ENCODE data around the gene AKAP10.
A peak's percentile ranks its signal among the peaks of the same experiment; 100 is the strongest.

Gene AKAP10

GRCh38 chr17:20010936-20011335, 33.3 kb upstream of the AKAP10 start:
- no peak for DNase-seq (ENCODE audit: extremely low read depth, insufficient read length)
- Histone ChIP-seq H3K27me3 (replicated peaks; ENCODE audit: control insufficient read depth, insufficient read depth, low read length) (no peaks in the 10 kb centered on the region), H3K36me3 (ENCODE audit: control insufficient read depth, insufficient read depth, low read length) (no peaks in the 10 kb centered on the region), H3K4me3 (replicated peaks; ENCODE audit: low read depth, low read length) (no peak overlapping the region)
- TF ChIP-seq CTCF (IDR thresholded peaks at IDR 0.05; ENCODE audit: insufficient read depth, low read length, poor library complexity, severe bottlenecking) = no peak

- DNase-seq (ENCODE audit: extremely low read depth, insufficient read length) = no peak
- peak overlapping the region; percentile 66 for H3K4me3 ChIP-seq (replicated peaks; ENCODE audit: low read depth, low read length)
These were observed 32.7 kb upstream of the AKAP10 start for GRCh38 chr17:20010099-20010863.

GRCh38 chr17:20009302-20010098, 31.9 kb upstream of the AKAP10 start, which contains the start of gene SPECC1:
Gene SPECC1, plus strand, starts transcription at chr17:20009359. Its CDS starts 87,293 bp downstream, at chr17:20096652.
- no peaks in the 10 kb centered on the region for H3K27me3 ChIP-seq (replicated peaks; ENCODE audit: control insufficient read depth, insufficient read depth, low read length)
- TF ChIP-seq CTCF (IDR thresholded peaks at IDR 0.05; ENCODE audit: insufficient read depth, low read length, poor library complexity, severe bottlenecking) = no peak
- H3K36me3 ChIP-seq (ENCODE audit: control insufficient read depth, insufficient read depth, low read length) = no peaks in the 10 kb centered on the region
- DNase-seq (ENCODE audit: extremely low read depth, insufficient read length) = peak; percentile 87
- H3K4me3 ChIP-seq (replicated peaks; ENCODE audit: low read depth, low read length) = peak within 1 kb of the TSS; percentile 66

More at GRCh38 chr17:20010099-20010863, 32.7 kb upstream of the AKAP10 start:
- Histone ChIP-seq H3K27me3 (replicated peaks; ENCODE audit: control insufficient read depth, insufficient read depth, low read length) (no peaks in the 10 kb centered on the region), H3K36me3 (ENCODE audit: control insufficient read depth, insufficient read depth, low read length) (no peaks in the 10 kb centered on the region)
- no peak for TF ChIP-seq CTCF (IDR thresholded peaks at IDR 0.05; ENCODE audit: insufficient read depth, low read length, poor library complexity, severe bottlenecking)

- H3K27me3 ChIP-seq (replicated peaks; ENCODE audit: control insufficient read depth, insufficient read depth, low read length) = no peaks in the 10 kb centered on the region
- no peaks in the 10 kb centered on the region for H3K36me3 ChIP-seq (ENCODE audit: control insufficient read depth, insufficient read depth, low read length)
- DNase-seq (ENCODE audit: extremely low read depth, insufficient read length) = no peak
- peak overlapping the region; percentile 60 for H3K4me3 ChIP-seq (replicated peaks; ENCODE audit: low read depth, low read length)
- TF ChIP-seq CTCF (IDR thresholded peaks at IDR 0.05; ENCODE audit: insufficient read depth, low read length, poor library complexity, severe bottlenecking) = peak; percentile 54
These were observed 31.3 kb upstream of the AKAP10 start for GRCh38 chr17:20009052-20009301.

- no peaks in the 10 kb centered on the region for H3K36me3 ChIP-seq (ENCODE audit: control insufficient read depth, insufficient read depth, low read length)
- no peaks in the 10 kb centered on the region for H3K27me3 ChIP-seq (replicated peaks; ENCODE audit: control insufficient read depth, insufficient read depth, low read length)
- peak overlapping the region; percentile 60 for H3K4me3 ChIP-seq (replicated peaks; ENCODE audit: low read depth, low read length)
- DNase-seq (ENCODE audit: extremely low read depth, insufficient read length) = no peak
- TF ChIP-seq CTCF (IDR thresholded peaks at IDR 0.05; ENCODE audit: insufficient read depth, low read length, poor library complexity, severe bottlenecking) = no peak
These were observed 30.8 kb upstream of the AKAP10 start for GRCh38 chr17:20008242-20009051.

Measured in GM06990 (cell line).